Hepatocyte (in vitro differentiated cells): ENCODE data around the gene PFN4. TPM values are rescaled to one million over a fixed set of nuclear protein-coding genes. Genes with fewer than 3 reads are reported as not detected.

Experiments
- DNase-seq: peaks from one replicate; pipeline ENCODE4 v3.0.0-alpha.2; 2016; ENCODE audit warnings: low spot score
- H2AFZ ChIP-seq: fragments of 200-600 bp; sonication (generic); 2 replicates; pipeline ENCODE4 v1.6.0; 2016; ENCODE audit warnings: antibody characterized with exemption, mild to moderate bottlenecking
- H3K27ac ChIP-seq: fragments of 200-600 bp; sonication (generic); 2 replicates; pipeline ENCODE4 v1.5.1; 2016; ENCODE audit warnings: mild to moderate bottlenecking
- H3K27me3 ChIP-seq: fragments of 200-600 bp; sonication (generic); 2 replicates; pipeline ENCODE4 v1.6.1; 2016
- H3K36me3 ChIP-seq: fragments of 200-600 bp; sonication (generic); replicated peaks from 2 replicates; pipeline ENCODE4 v1.5.1; 2016; ENCODE audit warnings: low read depth; ENCODE audit not compliant: insufficient read depth
- H3K4me1 ChIP-seq: fragments of 200-600 bp; sonication (generic); 2 replicates; pipeline ENCODE4 v1.5.1; 2016; ENCODE audit warnings: mild to moderate bottlenecking, moderate library complexity; ENCODE audit not compliant: insufficient read depth
- H3K4me2 ChIP-seq: fragments of 200-600 bp; sonication (generic); 2 replicates; pipeline ENCODE4 v1.6.0; 2016
- H3K4me3 ChIP-seq: fragments of 200-600 bp; sonication (generic); 2 replicates; pipeline ENCODE4 v1.5.1; 2016; ENCODE audit warnings: mild to moderate bottlenecking
- H3K79me2 ChIP-seq: fragments of 200-600 bp; sonication (generic); 2 replicates; pipeline ENCODE4 v1.6.0; 2017; ENCODE audit warnings: mild to moderate bottlenecking
- H3K9me2 ChIP-seq: fragments of 200-600 bp; sonication (generic); replicated peaks from 2 replicates; pipeline ENCODE4 v1.6.0; 2017; ENCODE audit warnings: mild to moderate bottlenecking; ENCODE audit not compliant: insufficient read depth
- H3K9me3 ChIP-seq: fragments of 200-600 bp; sonication (generic); 2 replicates; pipeline ENCODE4 v1.5.1; 2016; ENCODE audit warnings: low read depth, mild to moderate bottlenecking
- H4K20me1 ChIP-seq: fragments of 200-600 bp; sonication (generic); 2 replicates; pipeline ENCODE4 v1.6.0; 2016; ENCODE audit warnings: mild to moderate bottlenecking; ENCODE audit not compliant: insufficient read depth, poor library complexity, severe bottlenecking
- CTCF ChIP-seq: fragments of 200-600 bp; sonication (generic); IDR thresholded peaks from 2 replicates; pipeline ENCODE4 v1.5.1; 2016; ENCODE audit warnings: antibody characterized with exemption, mild to moderate bottlenecking; ENCODE audit not compliant: poor library complexity
- EZH2 ChIP-seq: fragments of 200-600 bp; sonication (generic); IDR thresholded peaks from 2 replicates; pipeline ENCODE4 v1.6.1; 2016; ENCODE audit warnings: antibody characterized with exemption, mild to moderate bottlenecking, borderline replicate concordance
- EZH2phosphoT487 ChIP-seq: fragments of 200-600 bp; sonication (generic); IDR thresholded peaks from one replicate; pipeline ENCODE4 v1.6.1; 2018; ENCODE audit warnings: antibody characterized with exemption, mild to moderate bottlenecking, low read depth, moderate library complexity; ENCODE audit not compliant: unreplicated experiment, severe bottlenecking
- WGBS: methylation state at CpG from one replicate; pipeline ENCODE4 v1.1.6; 2016; ENCODE audit warnings: low lambda C conversion rate; ENCODE audit errors: missing lambda C conversion rate; 5-methylcytosine and 5-hydroxymethylcytosine counted together
- polyA plus RNA-seq: library from polyadenylated mRNA; unstranded; fragments of >200 nt; fragmentation: Nextera tagmentation; extraction: Ambion mirVana; gene quantifications from 2 replicates; pipeline ENCODE4 v1.2.1, GENCODE V29; 2016
- total RNA-seq: library from RNA; depleted of rRNA; stranded (reverse); fragments of >200 nt; gene quantifications from 2 replicates; pipeline ENCODE4 v1.2.3, GENCODE V29; 2014

PFN4 gene
- total and polyA plus RNA-seq, 2 experiments from 2014 or later, result 1.2 to 1.7 TPM

- H3K4me3 ChIP-seq, result no peak overlapping the region
- no peaks in the 10 kb centered on the region for H3K9me2 ChIP-seq
- no peak for DNase-seq
- peaks cover 12% of the 10 kb centered on the region for H3K79me2 ChIP-seq
- H2AFZ ChIP-seq, result no peak overlapping the region
- H3K4me2 ChIP-seq, result no peak overlapping the region
- WGBS, result 73% methylated on average over 5 of the region's 5 CpGs
- H3K4me1 ChIP-seq, result peaks cover 9% of the 10 kb centered on the region
- peak overlapping the region; percentile 47 for H3K27ac ChIP-seq
- no peaks in the 10 kb centered on the region for H4K20me1 ChIP-seq
- H3K36me3 ChIP-seq, result no peaks in the 10 kb centered on the region
- H3K27me3 ChIP-seq, result no peaks in the 10 kb centered on the region
- TF ChIP-seq EZH2phosphoT487 (no peak), EZH2 (no peak), CTCF (no peak)
- no peaks in the 10 kb centered on the region for H3K9me3 ChIP-seq
Observed at GRCh38 chr2:24121066-24121465, 2.1 kb downstream of the PFN4 start.

GRCh38 chr2:24117902-24118301, 5.2 kb downstream of the PFN4 start:
- Histone ChIP-seq H4K20me1 (no peaks in the 10 kb centered on the region), H3K4me3 (no peak overlapping the region), H3K9me3 (no peaks in the 10 kb centered on the region), H3K27ac (no peak overlapping the region), H3K27me3 (no peaks in the 10 kb centered on the region), H3K4me2 (no peak overlapping the region), H2AFZ (no peak overlapping the region), H3K79me2 (no peaks in the 10 kb centered on the region), H3K4me1 (no peaks in the 10 kb centered on the region), H3K9me2 (no peaks in the 10 kb centered on the region), H3K36me3 (no peaks in the 10 kb centered on the region)
- no peak for TF ChIP-seq CTCF
- TF ChIP-seq EZH2, result no peak
- no peak for TF ChIP-seq EZH2phosphoT487
- WGBS, result 84% methylated on average over 1 of the region's 1 CpG
- DNase-seq, result no peak

- Histone ChIP-seq H3K79me2 (no peaks in the 10 kb centered on the region), H3K27me3 (no peaks in the 10 kb centered on the region), H3K9me3 (no peaks in the 10 kb centered on the region), H4K20me1 (no peaks in the 10 kb centered on the region), H3K36me3 (no peaks in the 10 kb centered on the region), H2AFZ (no peak overlapping the region), H3K4me2 (no peak overlapping the region), H3K4me3 (no peak overlapping the region), H3K27ac (no peak overlapping the region), H3K4me1 (no peaks in the 10 kb centered on the region), H3K9me2 (no peaks in the 10 kb centered on the region)
- no peak for TF ChIP-seq EZH2
- TF ChIP-seq EZH2phosphoT487, result no peak
- TF ChIP-seq CTCF, result no peak
- no peak for DNase-seq
- 47% methylated on average over 2 of the region's 2 CpGs for WGBS
Observed at GRCh38 chr2:24115057-24115456, 8.1 kb downstream of the PFN4 start.

GRCh38 chr2:24111407-24111901, 11.7 kb downstream of the PFN4 start:
- Histone ChIP-seq H3K27ac (no peak overlapping the region), H3K4me2 (no peak overlapping the region), H3K9me3 (no peaks in the 10 kb centered on the region), H3K79me2 (no peaks in the 10 kb centered on the region), H3K4me1 (no peaks in the 10 kb centered on the region), H3K4me3 (no peak overlapping the region), H3K36me3 (no peaks in the 10 kb centered on the region), H4K20me1 (no peaks in the 10 kb centered on the region), H3K9me2 (no peaks in the 10 kb centered on the region), H3K27me3 (no peaks in the 10 kb centered on the region), H2AFZ (no peak overlapping the region)
- TF ChIP-seq CTCF, result no peak
- no peak for TF ChIP-seq EZH2
- no peak for TF ChIP-seq EZH2phosphoT487
- DNase-seq, result no peak
- WGBS, result 88% methylated on average over 2 of the region's 2 CpGs
